ENCODE measurements around the gene TARM1. TPM values are rescaled to one million over a fixed set of nuclear protein-coding genes. Genes with fewer than 3 reads are reported as not detected.
"Not testable (repeated sequence)": the region's sequence is repeated elsewhere in the genome, so short reads cannot be mapped to it uniquely, and the experiment has no call there.

The TARM1 gene
- total RNA-seq, 1 experiment from 2014 or later = not detected

GRCh38 chr19:54105796-54106195, 24.6 kb upstream of the TARM1 start:
- CTCF ChIA-PET = no interaction called here
- intact Hi-C loops (cut with micrococcal nuclease) = loop anchor here (10.0 kb wide), 1 partner anchor 241 kb away; the partner anchor contains the start of gene MYADM
- no TSS peak for BruUV-seq (replicated peaks)
- no peaks in the 10 kb centered on the region for H3K9me3 Mint-ChIP-seq (ENCODE audit: unreplicated experiment)
- TF ChIP-seq CTCF (IDR thresholded peaks at IDR 0.05; ENCODE audit: unreplicated experiment) = no peak
- H3K4me1 Mint-ChIP-seq (ENCODE audit: insufficient read depth, unreplicated experiment) = peaks cover 11% of the 10 kb centered on the region
- no peaks in the 10 kb centered on the region for H3K27me3 Mint-ChIP-seq (ENCODE audit: insufficient read depth, unreplicated experiment)
- H3K36me3 Mint-ChIP-seq (ENCODE audit: insufficient read depth, unreplicated experiment) = peaks cover 54% of the 10 kb centered on the region
- H3K4me3 Mint-ChIP-seq (ENCODE audit: unreplicated experiment) = peak overlapping the region; percentile 16
- no peak for DNase-seq (ENCODE audit: unreplicated experiment)
- POLR2A ChIA-PET = interaction anchor here (2.1 to 2.5 kb wide), 2 partner anchors 10 to 31 kb away, joined by 4 to 11 read pairs; partner anchors contain the start of genes PRPF31 and TFPT
- H3K27ac Mint-ChIP-seq (ENCODE audit: low read depth, unreplicated experiment) = peak overlapping the region; percentile 37

- intact Hi-C loops (cut with micrococcal nuclease) = loop anchor here (10.0 kb wide), 1 partner anchor 240 kb away; the partner anchor contains the start of gene MYADM
- Mint-ChIP-seq H3K36me3 (ENCODE audit: insufficient read depth, unreplicated experiment) (peaks cover 48% of the 10 kb centered on the region), H3K4me3 (ENCODE audit: unreplicated experiment) (peak overlapping the region; percentile 99), H3K27me3 (ENCODE audit: insufficient read depth, unreplicated experiment) (no peaks in the 10 kb centered on the region), H3K4me1 (ENCODE audit: insufficient read depth, unreplicated experiment) (peaks cover 11% of the 10 kb centered on the region), H3K9me3 (ENCODE audit: unreplicated experiment) (no peaks in the 10 kb centered on the region), H3K27ac (ENCODE audit: low read depth, unreplicated experiment) (peak overlapping the region; percentile 37)
- BruUV-seq (replicated peaks) = no TSS peak
- ChIA-PET CTCF (interaction anchor here (0.7 kb wide), 1 partner anchor 51 kb away, joined by 4 read pairs; no protein-coding TSS in a partner anchor), POLR2A (interaction anchor here (2.5 to 4.0 kb wide), 2 partner anchors 11 kb away, joined by 11 to 45 read pairs; partner anchors contain the start of genes PRPF31 and TFPT)
- DNase-seq (ENCODE audit: unreplicated experiment) = no peak
- no peak for TF ChIP-seq CTCF (IDR thresholded peaks at IDR 0.05; ENCODE audit: unreplicated experiment)
Observed at GRCh38 chr19:54104998-54105715, 24.0 kb upstream of the TARM1 start.

- no peaks in the 10 kb centered on the region for H3K9me3 Mint-ChIP-seq (ENCODE audit: unreplicated experiment)
- no TSS peak for BruUV-seq (replicated peaks)
- H3K4me3 Mint-ChIP-seq (ENCODE audit: unreplicated experiment) = peak within 1 kb of the TSS; percentile 99
- no peaks in the 10 kb centered on the region for H3K27me3 Mint-ChIP-seq (ENCODE audit: insufficient read depth, unreplicated experiment)
- TF ChIP-seq CTCF (IDR thresholded peaks at IDR 0.05; ENCODE audit: unreplicated experiment) = no peak
- intact Hi-C loops (cut with micrococcal nuclease) = loop anchor here (10.0 kb wide), 1 partner anchor 238 kb away; the partner anchor contains the start of gene MYADM
- DNase-seq (ENCODE audit: unreplicated experiment) = peak; percentile 99
- H3K27ac Mint-ChIP-seq (ENCODE audit: low read depth, unreplicated experiment) = peak within 1 kb of the TSS; percentile 91
- CTCF ChIA-PET = no interaction called here
- peaks cover 27% of the 10 kb centered on the region for H3K36me3 Mint-ChIP-seq (ENCODE audit: insufficient read depth, unreplicated experiment)
- peaks cover 9% of the 10 kb centered on the region for H3K4me1 Mint-ChIP-seq (ENCODE audit: insufficient read depth, unreplicated experiment)
- POLR2A ChIA-PET = interaction anchor here (0.8 to 4.0 kb wide), 2 partner anchors 13 to 35 kb away, joined by 4 to 45 read pairs; partner anchors contain the start of genes CNOT3, PRPF31 and TFPT
Observed at GRCh38 chr19:54102421-54103169, 21.4 kb upstream of the TARM1 start, which contains the start of gene NDUFA3. NDUFA3 (plus strand) TSS chr19:54102855; CDS start chr19:54102879, 24 bp downstream.

GRCh38 chr19:54100561-54100960, 19.4 kb upstream of the TARM1 start, which contains the start of gene OSCAR:
OSCAR (minus strand) TSS chr19:54100803; CDS start chr19:54100792, 11 bp downstream.
- Mint-ChIP-seq H3K4me3 (ENCODE audit: unreplicated experiment) (peak within 1 kb of the TSS; percentile 44), H3K27ac (ENCODE audit: low read depth, unreplicated experiment) (no peak within 1 kb of the TSS)
- intact Hi-C loops (cut with micrococcal nuclease) = loop anchor here (10.0 kb wide), 1 partner anchor 236 kb away; the partner anchor contains the start of gene MYADM

GRCh38 chr19:54099903-54100255, 18.7 kb upstream of the TARM1 start:
- POLR2A ChIA-PET; BruUV-seq (replicated peaks): not testable (repeated sequence)
- intact Hi-C loops (cut with micrococcal nuclease) = loop anchor here (10.0 kb wide), 1 partner anchor 235 kb away; the partner anchor contains the start of gene MYADM

More at GRCh38 chr19:54100561-54100960, 19.4 kb upstream of the TARM1 start, which contains the start of gene OSCAR:
- Mint-ChIP-seq H3K4me1 (ENCODE audit: insufficient read depth, unreplicated experiment) (peaks cover 12% of the 10 kb centered on the region), H3K9me3 (ENCODE audit: unreplicated experiment) (no peaks in the 10 kb centered on the region), H3K27me3 (ENCODE audit: insufficient read depth, unreplicated experiment) (peaks cover 16% of the 10 kb centered on the region), H3K36me3 (ENCODE audit: insufficient read depth, unreplicated experiment) (peaks cover 12% of the 10 kb centered on the region)
- CTCF ChIA-PET = interaction anchor here (1.2 kb wide), 1 partner anchor 70 kb away, joined by 4 read pairs; no protein-coding TSS in a partner anchor
- no TSS peak for BruUV-seq (replicated peaks)
- DNase-seq (ENCODE audit: unreplicated experiment) = no peak
- POLR2A ChIA-PET = no interaction called here
- no peak for TF ChIP-seq CTCF (IDR thresholded peaks at IDR 0.05; ENCODE audit: unreplicated experiment)

More at GRCh38 chr19:54099903-54100255, 18.7 kb upstream of the TARM1 start:
- Mint-ChIP-seq H3K27me3 (ENCODE audit: insufficient read depth, unreplicated experiment) (peaks cover 16% of the 10 kb centered on the region), H3K4me1 (ENCODE audit: insufficient read depth, unreplicated experiment) (peaks cover 10% of the 10 kb centered on the region)
- DNase-seq (ENCODE audit: unreplicated experiment); H3K27ac Mint-ChIP-seq (ENCODE audit: low read depth, unreplicated experiment); H3K36me3 Mint-ChIP-seq (ENCODE audit: insufficient read depth, unreplicated experiment); H3K4me3 Mint-ChIP-seq (ENCODE audit: unreplicated experiment); H3K9me3 Mint-ChIP-seq (ENCODE audit: unreplicated experiment): not testable (repeated sequence)
- CTCF ChIA-PET = interaction anchor here (0.6 kb wide), 1 partner anchor 290 kb away, joined by 3 read pairs; no protein-coding TSS in a partner anchor

All from MCF 10A (cell line).